ENCODE results near the gene IFITM1.

- TF ChIP-seq CTCF (IDR thresholded peaks at IDR 0.05; ENCODE audit: borderline replicate concordance, extremely low read depth, low read length, poor library complexity, severe bottlenecking) (no peak), EZH2 (IDR thresholded peaks at IDR 0.05; ENCODE audit: borderline replicate concordance, low read depth, low read length, severe bottlenecking) (no peak)
Observed at GRCh38 chr11:332651-333480, 19.0 kb downstream of the IFITM1 start.

Measured in DND-41 (cell line).